AG09319 (cell line): ENCODE data around the gene PDGFA.

Source experiments
- DNase-seq: peaks from one replicate; pipeline ENCODE4 v3.0.0-alpha.2; 2010; ENCODE audit warnings: low read depth; ENCODE audit errors: extremely low read depth
- TF ChIP-seq, protein P1 (sequence below): IDR thresholded peaks from 2 replicates; pipeline ENCODE4 v1.5.1; 2011; ENCODE audit warnings: low read depth, mild to moderate bottlenecking, inconsistent platforms, low read length, moderate library complexity

The PDGFA gene

DNA sequence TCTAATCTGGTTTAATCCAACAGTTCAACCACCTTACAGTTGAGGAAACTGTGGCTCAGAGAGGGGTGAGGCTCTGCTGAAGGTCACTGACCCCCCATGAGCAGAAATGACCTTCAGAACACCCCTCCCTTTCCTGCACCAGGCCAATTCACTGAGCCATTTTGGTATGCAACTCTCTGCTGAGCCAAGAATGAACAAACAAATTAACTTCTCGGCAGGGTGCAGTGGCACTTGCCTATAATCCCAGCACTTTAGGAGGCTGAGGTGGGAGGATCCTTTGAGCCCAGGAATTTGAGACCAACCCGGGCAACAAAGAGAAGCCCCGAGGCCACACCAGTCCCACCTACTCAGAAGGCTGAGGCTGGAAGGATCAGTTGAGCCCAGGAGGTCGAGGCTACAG lies 29.8 kb downstream of the PDGFA start:
- no peak for DNase-seq
- TF ChIP-seq, protein P1, sequence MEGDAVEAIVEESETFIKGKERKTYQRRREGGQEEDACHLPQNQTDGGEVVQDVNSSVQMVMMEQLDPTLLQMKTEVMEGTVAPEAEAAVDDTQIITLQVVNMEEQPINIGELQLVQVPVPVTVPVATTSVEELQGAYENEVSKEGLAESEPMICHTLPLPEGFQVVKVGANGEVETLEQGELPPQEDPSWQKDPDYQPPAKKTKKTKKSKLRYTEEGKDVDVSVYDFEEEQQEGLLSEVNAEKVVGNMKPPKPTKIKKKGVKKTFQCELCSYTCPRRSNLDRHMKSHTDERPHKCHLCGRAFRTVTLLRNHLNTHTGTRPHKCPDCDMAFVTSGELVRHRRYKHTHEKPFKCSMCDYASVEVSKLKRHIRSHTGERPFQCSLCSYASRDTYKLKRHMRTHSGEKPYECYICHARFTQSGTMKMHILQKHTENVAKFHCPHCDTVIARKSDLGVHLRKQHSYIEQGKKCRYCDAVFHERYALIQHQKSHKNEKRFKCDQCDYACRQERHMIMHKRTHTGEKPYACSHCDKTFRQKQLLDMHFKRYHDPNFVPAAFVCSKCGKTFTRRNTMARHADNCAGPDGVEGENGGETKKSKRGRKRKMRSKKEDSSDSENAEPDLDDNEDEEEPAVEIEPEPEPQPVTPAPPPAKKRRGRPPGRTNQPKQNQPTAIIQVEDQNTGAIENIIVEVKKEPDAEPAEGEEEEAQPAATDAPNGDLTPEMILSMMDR: no peak

DNA sequence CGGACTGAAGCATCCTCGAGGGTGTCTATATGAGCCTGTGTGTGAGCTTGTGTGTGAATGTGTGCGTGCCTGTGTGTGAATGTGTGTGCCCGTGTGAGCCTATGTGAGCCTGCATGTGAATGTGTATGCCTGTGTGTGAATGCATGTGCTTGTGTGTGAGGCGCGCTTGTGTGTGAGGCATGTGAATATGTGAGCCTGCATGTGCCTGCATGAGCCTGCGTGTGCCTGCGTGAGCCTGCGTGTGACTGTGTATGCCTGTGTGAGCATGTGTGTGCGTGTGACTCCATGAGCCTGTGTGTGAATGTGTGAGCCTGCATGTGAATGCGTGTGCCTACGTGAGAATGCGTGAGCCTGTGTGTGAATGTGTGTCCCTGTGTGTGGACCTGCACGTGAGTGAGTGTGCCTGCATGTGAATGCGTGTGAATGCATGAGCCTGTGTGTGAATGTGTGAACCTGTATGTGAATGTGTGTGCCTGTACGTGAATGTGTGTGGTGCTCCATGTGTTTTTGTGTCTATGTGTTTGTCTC lies 33.4 kb downstream of the PDGFA start:
- TF ChIP-seq, protein P1: no peak
- no peak for DNase-seq

DNA sequence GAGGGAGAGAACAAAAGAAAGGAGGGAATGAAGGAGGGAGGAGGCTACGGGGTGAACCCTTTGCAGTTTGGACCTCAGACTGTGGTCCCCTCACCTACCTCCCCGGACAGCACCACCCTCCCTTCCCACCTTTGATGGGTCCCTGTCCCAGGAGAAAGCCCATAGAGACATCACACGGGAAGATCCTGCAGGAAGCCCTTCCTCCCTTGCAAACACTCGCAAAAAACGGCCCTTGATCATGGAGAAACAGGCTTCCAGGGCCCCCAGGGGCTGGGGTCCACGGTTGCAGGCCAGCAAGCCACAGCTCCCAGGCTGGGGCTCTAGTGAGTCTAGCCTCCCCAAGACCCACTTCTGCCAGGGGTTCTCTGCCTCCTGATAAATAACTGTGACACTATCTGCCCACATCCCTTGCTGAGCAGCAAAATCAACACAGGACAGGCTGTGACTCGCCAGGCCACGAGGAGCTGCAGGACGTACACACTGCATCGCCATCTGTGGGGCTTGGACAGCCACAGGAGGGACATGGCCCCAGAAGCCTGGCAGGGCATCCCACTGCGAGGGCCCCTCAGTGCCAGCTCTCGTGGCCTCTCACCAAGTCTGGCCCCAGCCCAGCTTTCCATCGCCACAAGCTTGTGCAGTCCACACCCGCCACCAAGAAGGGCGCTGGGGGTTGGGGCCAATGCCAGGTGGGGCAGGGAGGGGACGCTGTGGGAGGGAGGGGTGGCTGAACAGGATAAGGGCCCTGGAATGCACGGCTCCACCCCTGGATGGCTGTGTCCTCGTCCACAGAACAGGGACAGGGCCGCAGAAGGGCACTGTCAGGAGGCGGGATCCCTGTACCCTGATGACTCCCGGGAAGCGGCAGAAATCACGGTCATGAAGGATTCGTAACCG lies 34.2 kb downstream of the PDGFA start:
- no peak for DNase-seq
- TF ChIP-seq, protein P1: no peak

DNA sequence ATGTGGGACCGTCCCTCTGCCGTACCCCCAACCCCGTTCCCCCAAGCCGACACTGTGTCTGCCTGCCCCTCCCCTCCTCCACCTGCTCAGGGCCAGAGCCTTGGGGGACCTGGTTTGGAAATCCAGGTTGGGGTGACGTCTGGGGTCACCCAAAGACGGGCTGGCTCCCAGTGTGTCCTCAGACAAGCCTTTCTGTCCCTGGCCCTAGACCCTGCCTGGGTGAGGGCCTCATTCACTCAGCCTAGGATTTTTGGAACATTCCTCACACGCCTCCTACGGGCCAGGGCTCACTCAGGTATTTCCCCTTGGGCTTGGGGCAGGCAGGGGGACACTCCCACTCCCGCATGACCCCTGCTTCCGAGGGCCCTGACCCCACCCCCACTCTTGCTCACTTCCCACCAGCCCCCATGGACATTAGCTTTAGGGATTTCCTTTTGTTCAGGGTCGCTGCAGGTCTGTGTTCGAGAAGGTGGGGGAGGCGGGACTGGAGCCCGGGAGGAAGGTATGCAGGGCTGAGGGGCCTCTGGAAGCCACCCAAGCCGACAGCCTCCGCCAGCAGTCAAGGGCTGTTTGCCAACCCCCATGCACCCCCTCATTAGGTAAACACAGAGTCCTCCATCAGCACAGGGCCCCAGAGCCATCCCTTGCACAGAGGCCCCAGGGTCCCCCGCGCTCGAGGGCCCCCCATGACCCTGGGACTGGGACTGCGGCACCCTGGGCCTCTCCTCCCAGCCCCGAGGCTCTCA lies 35.1 kb downstream of the PDGFA start:
- TF ChIP-seq, protein P1: no peak
- DNase-seq: no peak

DNA sequence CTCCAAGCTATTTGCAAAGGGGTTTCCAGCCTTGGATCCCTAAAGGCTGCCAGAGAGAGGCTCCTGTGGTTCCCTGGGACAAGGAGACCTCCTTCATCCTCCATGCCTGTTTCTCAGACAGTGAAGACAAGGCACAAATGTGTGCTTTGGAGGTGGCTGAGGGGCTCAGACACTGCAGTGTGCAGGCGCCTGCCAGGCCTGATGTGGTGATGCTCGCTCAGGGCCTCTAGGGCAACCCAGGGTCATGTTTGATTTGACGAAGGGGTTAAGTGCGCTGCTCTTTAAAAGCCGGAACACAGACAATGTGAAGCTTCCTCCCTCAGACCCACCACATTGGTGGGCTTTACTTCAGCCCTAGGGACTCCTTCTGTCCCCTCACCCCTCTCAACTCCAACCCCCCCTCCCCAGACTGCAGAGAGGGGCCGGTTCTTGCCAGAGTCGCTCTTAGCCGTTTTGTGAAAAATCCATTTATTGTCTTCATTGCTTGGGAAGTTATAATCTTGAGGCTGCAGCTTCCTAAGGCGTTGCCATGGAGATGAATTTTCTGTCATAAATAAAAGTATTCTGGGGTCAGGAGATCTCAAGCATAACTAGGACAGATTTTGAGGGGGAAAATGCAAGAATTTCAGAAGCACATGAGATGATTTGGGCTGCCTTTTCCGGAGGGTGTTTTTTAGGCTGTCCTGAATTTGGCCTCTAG lies 35.8 kb downstream of the PDGFA start:
- TF ChIP-seq, protein P1: no peak
- no peak for DNase-seq

DNA sequence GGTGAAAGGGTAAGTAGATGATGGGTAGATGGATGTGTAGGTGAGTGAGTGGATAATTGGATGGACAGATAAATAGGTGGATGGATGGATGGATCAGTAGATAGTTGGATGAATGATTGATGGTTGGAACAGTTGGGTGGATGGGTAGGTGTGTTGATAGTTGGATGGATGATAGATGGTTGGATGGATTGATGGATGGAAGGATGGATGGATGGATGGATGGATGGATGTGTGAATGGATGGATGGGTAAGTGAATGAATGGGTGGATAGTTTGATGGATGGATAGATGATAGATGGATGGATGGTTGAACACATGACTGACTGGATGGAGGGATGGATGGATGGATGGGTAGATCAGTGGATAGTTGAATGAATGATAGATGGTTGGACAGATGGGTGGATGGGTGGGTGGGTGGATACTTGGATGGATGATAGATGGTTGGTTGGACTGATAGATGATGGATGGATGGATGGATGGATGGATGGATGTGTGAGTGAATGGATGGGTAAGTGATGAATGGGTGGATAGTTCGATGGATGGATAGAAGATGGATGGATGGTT lies 37.0 kb downstream of the PDGFA start:
- TF ChIP-seq, protein P1: no peak

More for the DNA sequence above, 37.0 kb downstream of the PDGFA start:
- no peak for DNase-seq
